HepG2 (cell line): ENCODE results near the gene TFEB. TPM values are rescaled to one million over a fixed set of nuclear protein-coding genes. Genes with fewer than 3 reads are reported as not detected.

ENCODE experiments used
- ASH2L ChIP-seq: fragments of 300-600, 200-600 bp; sonication (generic); IDR thresholded peaks from 2 replicates; pipeline ENCODE4 v1.7.0; 2017; ENCODE audit warnings: low read depth, mild to moderate bottlenecking, moderate library complexity, mixed read lengths, low read length; ENCODE audit not compliant: insufficient read length
- ATAD3A ChIP-seq: sonication (generic); formaldehyde crosslinking; IDR thresholded peaks from 2 replicates; pipeline ENCODE4 v1.4.0; 2020; ENCODE audit warnings: missing genetic modification reagents
- ATF4 ChIP-seq, 2 experiments: fragments of 450-650 bp in 1 of 2; sonication (generic) in 1 of 2; formaldehyde crosslinking; IDR thresholded peaks; 2 replicates each; pipeline versions ENCODE4 v1.5.0 to v1.8.0; 2020 to 2022; ENCODE audit warnings: mild to moderate bottlenecking in 1 of 2, missing genetic modification reagents in 1 of 2
- BORCS8-MEF2B ChIP-seq: sonication (generic); formaldehyde crosslinking; IDR thresholded peaks from 2 replicates; pipeline ENCODE4 v1.8.0; 2022; ENCODE audit warnings: mild to moderate bottlenecking, missing genetic modification reagents
- CCAR2 ChIP-seq: fragments of 200-400 bp; formaldehyde crosslinking; optimal IDR thresholded peaks from 2 replicates; pipeline ENCODE3; 2018; ENCODE audit warnings: low read depth, mild to moderate bottlenecking, low read length, moderate library complexity
- CEBPG ChIP-seq: IDR thresholded peaks from 2 replicates; pipeline ENCODE4 v1.6.1; 2016
- EHMT2 ChIP-seq: fragments of 200-600 bp; sonication (generic); IDR thresholded peaks from 2 replicates; pipeline ENCODE4 v1.7.0; 2017; ENCODE audit warnings: antibody characterized with exemption, low read depth, low read length, borderline replicate concordance
- GABPB1 ChIP-seq: IDR thresholded peaks from 2 replicates; pipeline ENCODE4 v1.6.1; 2016; ENCODE audit warnings: mild to moderate bottlenecking, missing genetic modification reagents, moderate library complexity, missing compliant biosample characterization
- KMT2A ChIP-seq: sonication (generic); formaldehyde crosslinking; IDR thresholded peaks from 2 replicates; pipeline ENCODE4 v1.4.0; 2020; ENCODE audit warnings: missing genetic modification reagents
- MIXL1 ChIP-seq: IDR thresholded peaks from 2 replicates; pipeline ENCODE4 v1.6.1; 2016
- PHB2 ChIP-seq: fragments of 450-650 bp; IDR thresholded peaks from 2 replicates; pipeline ENCODE4 v1.6.1; 2018; ENCODE audit not compliant: partially characterized antibody
- SALL2 ChIP-seq: sonication (generic); formaldehyde crosslinking; IDR thresholded peaks from 2 replicates; pipeline ENCODE4 v1.8.1; 2023; ENCODE audit warnings: mild to moderate bottlenecking, missing genetic modification reagents, inconsistent platforms
- SOX13 ChIP-seq, 3 experiments: fragments of 450-650 bp in 1 of 3; sonication (generic) in 1 of 3; formaldehyde crosslinking in 1 of 3; IDR thresholded peaks in 2 of 3; conservative IDR thresholded peaks in 1 of 3; 2 replicates each; pipeline versions ENCODE4 v1.5.0 to v1.6.1; 2016 to 2020; ENCODE audit warnings: antibody characterized with exemption in 1 of 3, mild to moderate bottlenecking in 1 of 3, missing compliant biosample characterization in 1 of 3, missing genetic modification reagents in 1 of 3, moderate library complexity in 1 of 3
- SUZ12 ChIP-seq: fragments of 150-350 bp; IDR thresholded peaks from 2 replicates; pipeline ENCODE4 v1.6.1; 2014; ENCODE audit warnings: low read depth, low read length
- TEF ChIP-seq: sonication (generic); formaldehyde crosslinking; IDR thresholded peaks from 2 replicates; pipeline ENCODE4 v1.5.0; 2020; ENCODE audit warnings: missing genetic modification reagents
- TIGD3 ChIP-seq: sonication (generic); formaldehyde crosslinking; IDR thresholded peaks from 2 replicates; pipeline ENCODE4 v1.5.1; 2020; ENCODE audit warnings: mild to moderate bottlenecking, missing genetic modification reagents, borderline replicate concordance
- UBTF ChIP-seq: sonication (generic); formaldehyde crosslinking; IDR thresholded peaks from 2 replicates; pipeline ENCODE4 v1.4.0; 2020; ENCODE audit warnings: mild to moderate bottlenecking, missing genetic modification reagents
- ZKSCAN1 ChIP-seq: fragments of 150-350 bp; IDR thresholded peaks from 2 replicates; pipeline ENCODE4 v1.6.1; 2014; ENCODE audit warnings: low read length
- ZMAT3 ChIP-seq: sonication (generic); formaldehyde crosslinking; conservative IDR thresholded peaks from 2 replicates; pipeline ENCODE4 v1.7.0; 2021; ENCODE audit warnings: missing genetic modification reagents
- ZNF17 ChIP-seq: sonication (generic); formaldehyde crosslinking; IDR thresholded peaks from 2 replicates; pipeline ENCODE4 v1.5.0; 2020; ENCODE audit warnings: mild to moderate bottlenecking, missing genetic modification reagents
- ZNF598 ChIP-seq: sonication (generic); formaldehyde crosslinking; IDR thresholded peaks from 2 replicates; pipeline ENCODE4 v1.5.1; 2020; ENCODE audit warnings: mild to moderate bottlenecking, missing genetic modification reagents, borderline replicate concordance
- ZNF746 ChIP-seq: sonication (generic); formaldehyde crosslinking; IDR thresholded peaks from 2 replicates; pipeline ENCODE4 v1.8.0; 2022; ENCODE audit warnings: mild to moderate bottlenecking, missing genetic modification reagents
- ZNF747 ChIP-seq: sonication (generic); formaldehyde crosslinking; IDR thresholded peaks from 2 replicates; pipeline ENCODE4 v1.8.1; 2023; ENCODE audit warnings: missing genetic modification reagents, mild to moderate bottlenecking, borderline replicate concordance
- polyA plus RNA-seq, 8 experiments: library from polyadenylated mRNA; depleted of rRNA in 3 of 8; stranded (reverse) in 7 of 8; unstranded in 1 of 8; fragments of >200 nt; fragmentation: Illumina TruSeq in 4 of 8; extraction: Trizol in 4 of 8; gene quantifications; 2 replicates each; pipeline versions ENCODE4 v1.2.1 to v1.2.3, GENCODE V29; 2011 to 2016; ENCODE audit warnings: low read depth in 4 of 8, missing spikeins in 1 of 8, mixed read lengths in 1 of 8; ENCODE audit not compliant: insufficient read depth in 1 of 8
- total RNA-seq, 5 experiments: library from RNA; depleted of rRNA; stranded (reverse); fragments of >200 nt; fragmentation: Illumina TruSeq; extraction: Trizol; gene quantifications; 2 replicates each; pipeline ENCODE4 v1.2.3, GENCODE V29; 2016; ENCODE audit warnings: low read depth in 1 of 5

The TFEB gene
- total and polyA plus RNA-seq, 2 of the 13 experiments (the other 11 are each of a cell fraction or from before 2014, with no cell fraction given) = 13.3 to 18.7 TPM

DNA sequence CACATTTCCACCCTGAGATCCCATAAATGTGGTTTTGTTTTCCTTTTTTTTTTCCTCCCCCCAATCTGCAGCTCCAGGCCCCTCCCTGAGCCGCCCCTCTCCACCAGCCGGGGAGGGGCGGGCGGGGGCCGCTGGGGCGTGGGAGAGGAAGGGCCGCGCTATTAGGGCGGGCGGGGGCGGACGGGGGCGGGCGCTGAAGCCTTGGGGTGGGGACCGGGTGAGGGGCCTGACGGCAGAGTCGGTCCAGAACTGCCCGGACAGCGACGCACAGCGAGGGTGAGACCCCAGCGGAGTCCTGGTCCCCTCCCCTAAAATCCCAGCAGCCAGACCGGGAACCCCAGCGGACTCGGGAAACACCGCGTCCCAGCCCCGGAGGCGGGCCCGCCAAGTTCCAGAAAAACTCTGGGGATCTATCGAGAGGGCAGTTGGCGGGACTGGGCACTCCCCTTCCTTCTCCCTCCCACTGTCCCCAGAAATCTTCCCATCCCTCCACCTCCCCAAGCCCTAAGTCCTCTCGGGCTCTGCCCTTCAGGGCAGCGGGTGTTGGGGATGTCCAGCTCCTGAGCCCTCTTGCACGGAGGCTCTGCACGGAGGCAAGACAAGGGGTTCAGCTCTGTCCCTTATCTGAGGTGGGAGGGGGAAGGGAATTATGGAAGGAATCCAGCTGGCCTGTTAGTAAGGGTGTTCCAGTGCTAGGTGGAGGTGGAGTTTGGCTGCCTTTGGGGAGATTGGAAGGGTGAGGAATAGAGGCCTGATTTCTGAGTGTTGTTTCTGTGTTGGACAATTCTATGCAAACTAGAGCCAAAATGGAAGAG is 45.4 kb upstream of the TFEB start, which contains the start of gene PRICKLE4 (continued):
- TF ChIP-seq PHB2 (no peak), MIXL1 (CRISPR knock-in tag) (no peak), BORCS8-MEF2B (CRISPR knock-in tag) (no peak), GABPB1 (CRISPR knock-in tag) (0 out of 2 replicates have a peak, but pooled peaks have one; percentile 4), ZNF17 (CRISPR knock-in tag) (no peak), ATF4 (CRISPR knock-in tag; IDR thresholded peaks at IDR 0.05) (no peak), ZNF747 (CRISPR knock-in tag) (no peak), ATAD3A (CRISPR knock-in tag) (no peak), ZNF746 (CRISPR knock-in tag) (peak; percentile 67), ASH2L (no peak), EHMT2 (no peak), UBTF (CRISPR knock-in tag) (no peak), SOX13 (IDR thresholded peaks at IDR 0.05) (no peak), SOX13 (CRISPR knock-in tag; conservative IDR thresholded peaks at IDR 0.05 in 1 of 2, IDR thresholded peaks at IDR 0.05 in 1 of 2) (no peak), KMT2A (CRISPR knock-in tag) (0 out of 2 replicates have a peak, but pooled peaks have one; percentile 1), ZKSCAN1 (no peak), CEBPG (no peak), TIGD3 (CRISPR knock-in tag) (no peak), ZMAT3 (CRISPR knock-in tag) (0 out of 2 replicates have a peak, but pooled peaks have one; percentile 61), CCAR2 (no peak), ZNF598 (0 out of 2 replicates have a peak, but pooled peaks have one; percentile 72), TEF (CRISPR knock-in tag) (no peak), SUZ12 (no peak), SALL2 (CRISPR knock-in tag) (no peak)
